Chondrocyte (in vitro differentiated cells): ENCODE measurements around the gene SHISA6. TPM values are rescaled to one million over a fixed set of nuclear protein-coding genes. Genes with fewer than 3 reads are reported as not detected.

Experiments used
- DNase-seq: peaks from one replicate; pipeline ENCODE4 v3.0.0; 2021; ENCODE audit warnings: mixed read lengths, low spot score
- H3K27ac Mint-ChIP-seq: one replicate; pipeline ENCODE4 v1.8.0; 2021; ENCODE audit warnings: mild to moderate bottlenecking, moderate library complexity, mixed read lengths; ENCODE audit not compliant: unreplicated experiment
- H3K27me3 Mint-ChIP-seq: 2 replicates; pipeline ENCODE4 v1.8.0; 2021; ENCODE audit warnings: low read depth, mixed read lengths
- H3K36me3 Mint-ChIP-seq: 2 replicates; pipeline ENCODE4 v1.8.0; 2021; ENCODE audit warnings: low read depth, mixed read lengths
- H3K4me1 Mint-ChIP-seq: 2 replicates; pipeline ENCODE4 v1.8.0; 2021; ENCODE audit warnings: low read depth, mild to moderate bottlenecking, mixed read lengths
- H3K4me3 Mint-ChIP-seq: one replicate; pipeline ENCODE4 v1.8.0; 2021; ENCODE audit warnings: mild to moderate bottlenecking, moderate library complexity, mixed read lengths; ENCODE audit not compliant: unreplicated experiment
- H3K9me3 Mint-ChIP-seq: 2 replicates; pipeline ENCODE4 v1.8.0; 2021; ENCODE audit warnings: low read depth, mixed read lengths
- total RNA-seq: library from RNA; stranded (reverse); gene quantifications from 3 replicates; pipeline ENCODE4 v1.2.1, GENCODE V29; 2021
- TF ChIP-seq, protein P1 (sequence below): fragments of 200-600 bp; sonication (generic); IDR thresholded peaks from 2 replicates; pipeline ENCODE4 v1.5.0; 2021; ENCODE audit warnings: antibody characterized with exemption, mild to moderate bottlenecking, moderate library complexity

SHISA6 gene
- total RNA-seq, 1 donor from 2014 or later, result not detected

DNA sequence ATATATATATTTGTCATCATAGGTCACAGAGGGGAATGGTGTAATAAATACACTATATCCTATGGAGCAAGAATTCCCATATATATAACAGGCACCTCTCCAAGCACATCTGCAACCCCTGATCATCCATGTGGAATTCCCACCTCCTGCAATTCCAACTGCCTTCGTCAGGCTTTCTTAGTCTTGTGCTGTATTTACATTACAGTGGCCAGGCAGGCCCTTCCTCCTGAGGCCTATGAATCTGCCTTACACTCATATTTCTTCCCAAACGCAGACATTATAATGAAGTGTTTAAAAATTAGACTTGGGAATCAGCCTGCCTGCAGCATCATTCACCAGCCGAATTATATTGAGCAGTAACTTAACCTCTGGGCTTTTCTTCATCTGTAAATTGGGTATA is 338.0 kb downstream of the SHISA6 start:
- no peaks in the 10 kb centered on the region for H3K27me3 Mint-ChIP-seq
- no peak overlapping the region for H3K27ac Mint-ChIP-seq
- peaks cover 7% of the 10 kb centered on the region for H3K9me3 Mint-ChIP-seq
- no peaks in the 10 kb centered on the region for H3K36me3 Mint-ChIP-seq
- no peak for DNase-seq
- H3K4me1 Mint-ChIP-seq, result no peaks in the 10 kb centered on the region
- no peak overlapping the region for H3K4me3 Mint-ChIP-seq
- TF ChIP-seq, protein P1, sequence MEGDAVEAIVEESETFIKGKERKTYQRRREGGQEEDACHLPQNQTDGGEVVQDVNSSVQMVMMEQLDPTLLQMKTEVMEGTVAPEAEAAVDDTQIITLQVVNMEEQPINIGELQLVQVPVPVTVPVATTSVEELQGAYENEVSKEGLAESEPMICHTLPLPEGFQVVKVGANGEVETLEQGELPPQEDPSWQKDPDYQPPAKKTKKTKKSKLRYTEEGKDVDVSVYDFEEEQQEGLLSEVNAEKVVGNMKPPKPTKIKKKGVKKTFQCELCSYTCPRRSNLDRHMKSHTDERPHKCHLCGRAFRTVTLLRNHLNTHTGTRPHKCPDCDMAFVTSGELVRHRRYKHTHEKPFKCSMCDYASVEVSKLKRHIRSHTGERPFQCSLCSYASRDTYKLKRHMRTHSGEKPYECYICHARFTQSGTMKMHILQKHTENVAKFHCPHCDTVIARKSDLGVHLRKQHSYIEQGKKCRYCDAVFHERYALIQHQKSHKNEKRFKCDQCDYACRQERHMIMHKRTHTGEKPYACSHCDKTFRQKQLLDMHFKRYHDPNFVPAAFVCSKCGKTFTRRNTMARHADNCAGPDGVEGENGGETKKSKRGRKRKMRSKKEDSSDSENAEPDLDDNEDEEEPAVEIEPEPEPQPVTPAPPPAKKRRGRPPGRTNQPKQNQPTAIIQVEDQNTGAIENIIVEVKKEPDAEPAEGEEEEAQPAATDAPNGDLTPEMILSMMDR, result no peak

DNA sequence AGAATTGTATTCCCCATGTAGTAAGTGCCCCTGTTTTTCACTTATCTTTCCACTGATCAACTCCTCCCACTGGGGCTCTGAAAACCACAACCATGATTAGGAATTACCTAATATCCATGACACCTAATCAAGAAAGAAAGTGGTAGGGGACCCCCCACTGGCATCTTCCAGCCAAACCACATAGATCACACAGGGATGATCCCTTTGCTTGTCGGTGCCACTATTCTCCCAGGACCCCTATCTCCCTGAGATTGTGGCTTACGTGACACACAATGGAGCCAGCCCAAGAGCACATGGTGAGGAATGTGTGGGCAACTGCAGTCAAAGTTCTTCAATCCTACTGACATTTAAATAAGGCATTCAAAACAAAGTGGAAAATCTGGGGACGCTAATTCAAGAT is 339.7 kb downstream of the SHISA6 start:
- H3K27me3 Mint-ChIP-seq, result no peaks in the 10 kb centered on the region
- H3K36me3 Mint-ChIP-seq, result no peaks in the 10 kb centered on the region
- no peak overlapping the region for H3K4me3 Mint-ChIP-seq
- DNase-seq, result no peak
- no peaks in the 10 kb centered on the region for H3K4me1 Mint-ChIP-seq
- H3K9me3 Mint-ChIP-seq, result peaks cover 9% of the 10 kb centered on the region
- H3K27ac Mint-ChIP-seq, result no peak overlapping the region
- TF ChIP-seq, protein P1, result no peak

DNA sequence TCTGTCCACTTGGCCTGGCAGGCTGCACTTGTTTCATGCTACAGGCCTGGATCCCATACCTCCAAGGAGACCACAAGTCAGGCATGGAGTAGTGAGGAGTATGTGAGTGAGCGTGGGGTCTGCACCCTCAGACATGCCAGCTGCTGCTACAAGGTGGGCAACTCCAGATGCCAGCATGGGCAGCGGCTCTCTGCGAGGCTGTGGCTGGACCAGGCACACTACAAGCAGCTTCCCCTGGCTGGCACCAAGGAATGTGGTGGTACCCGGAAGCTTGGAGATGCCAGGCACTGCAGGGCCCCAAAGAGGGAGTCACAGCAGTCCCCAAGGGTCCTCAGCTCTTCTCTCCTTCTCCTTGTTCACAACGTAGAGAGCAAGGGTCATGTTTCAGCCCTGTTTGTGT is 341.2 kb downstream of the SHISA6 start:
- TF ChIP-seq, protein P1, result no peak
- Mint-ChIP-seq H3K4me1 (no peaks in the 10 kb centered on the region), H3K36me3 (no peaks in the 10 kb centered on the region), H3K4me3 (no peak overlapping the region), H3K27ac (no peak overlapping the region), H3K9me3 (peaks cover 8% of the 10 kb centered on the region), H3K27me3 (no peaks in the 10 kb centered on the region)
- DNase-seq, result peak; percentile 70

DNA sequence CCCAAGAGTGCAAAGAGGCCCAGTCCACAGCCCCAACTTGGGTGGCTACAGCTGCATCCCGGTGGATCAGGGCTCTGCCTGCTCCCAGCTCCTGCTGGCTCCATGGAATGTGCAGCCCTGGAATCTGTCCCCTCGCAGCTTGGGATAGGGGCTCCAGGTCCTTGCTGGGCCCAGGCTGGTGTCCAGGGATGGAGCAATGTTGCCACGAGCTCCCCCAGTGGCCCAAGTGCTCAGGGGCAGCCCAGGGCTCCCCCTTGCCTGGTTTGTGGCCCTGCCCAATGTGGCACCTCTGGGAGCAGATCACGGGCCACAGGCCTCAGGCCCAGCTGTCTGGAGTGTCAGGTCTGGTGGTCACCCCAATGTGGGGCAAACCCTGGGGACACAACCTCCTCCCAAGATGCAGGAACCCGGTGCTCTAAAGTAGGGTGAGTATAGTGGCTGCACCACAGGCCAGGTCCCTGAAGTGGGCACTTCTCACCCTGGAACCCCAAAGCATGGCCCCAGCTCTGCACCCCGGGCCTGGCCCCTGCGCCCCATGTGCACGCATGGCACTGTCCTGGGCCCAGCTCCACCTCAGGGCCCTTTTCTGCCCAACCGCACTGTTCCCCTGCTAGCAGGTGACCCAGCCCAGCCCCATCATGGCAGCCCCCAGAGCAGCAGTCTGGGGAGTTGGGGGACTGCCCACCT is 342.4 kb downstream of the SHISA6 start:
- peak; percentile 83 for DNase-seq
- Mint-ChIP-seq H3K27ac (no peak overlapping the region), H3K9me3 (peaks cover 2% of the 10 kb centered on the region), H3K27me3 (no peaks in the 10 kb centered on the region), H3K4me3 (no peak overlapping the region), H3K36me3 (no peaks in the 10 kb centered on the region), H3K4me1 (no peaks in the 10 kb centered on the region)
- TF ChIP-seq, protein P1, result no peak

DNA sequence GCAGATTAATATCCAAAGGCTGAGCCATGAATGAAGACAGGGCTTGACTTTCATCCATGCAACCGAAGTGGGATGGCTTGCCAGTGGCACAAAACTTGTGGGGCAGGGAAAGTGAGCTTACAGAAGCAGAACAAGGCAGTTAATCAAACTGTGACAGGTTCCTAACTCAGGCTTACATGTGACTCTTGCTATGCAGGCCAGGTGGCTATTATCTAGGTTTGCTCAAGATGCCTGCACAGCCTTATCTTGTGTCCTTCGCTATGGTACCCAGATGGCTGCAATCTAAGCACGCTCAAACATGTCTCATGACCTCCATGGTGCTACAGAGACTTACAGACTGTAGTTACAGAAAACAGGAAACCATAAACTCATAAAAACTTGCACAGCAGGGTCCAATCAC is 348.7 kb downstream of the SHISA6 start:
- no peak for DNase-seq
- no peak overlapping the region for H3K4me3 Mint-ChIP-seq
- H3K27me3 Mint-ChIP-seq, result no peaks in the 10 kb centered on the region
- H3K27ac Mint-ChIP-seq, result no peak overlapping the region
- no peaks in the 10 kb centered on the region for H3K4me1 Mint-ChIP-seq
- TF ChIP-seq, protein P1, result no peak
- H3K36me3 Mint-ChIP-seq, result no peaks in the 10 kb centered on the region
- no peaks in the 10 kb centered on the region for H3K9me3 Mint-ChIP-seq
